ENCODE results near the gene TEX19.

Gene TEX19

DNA sequence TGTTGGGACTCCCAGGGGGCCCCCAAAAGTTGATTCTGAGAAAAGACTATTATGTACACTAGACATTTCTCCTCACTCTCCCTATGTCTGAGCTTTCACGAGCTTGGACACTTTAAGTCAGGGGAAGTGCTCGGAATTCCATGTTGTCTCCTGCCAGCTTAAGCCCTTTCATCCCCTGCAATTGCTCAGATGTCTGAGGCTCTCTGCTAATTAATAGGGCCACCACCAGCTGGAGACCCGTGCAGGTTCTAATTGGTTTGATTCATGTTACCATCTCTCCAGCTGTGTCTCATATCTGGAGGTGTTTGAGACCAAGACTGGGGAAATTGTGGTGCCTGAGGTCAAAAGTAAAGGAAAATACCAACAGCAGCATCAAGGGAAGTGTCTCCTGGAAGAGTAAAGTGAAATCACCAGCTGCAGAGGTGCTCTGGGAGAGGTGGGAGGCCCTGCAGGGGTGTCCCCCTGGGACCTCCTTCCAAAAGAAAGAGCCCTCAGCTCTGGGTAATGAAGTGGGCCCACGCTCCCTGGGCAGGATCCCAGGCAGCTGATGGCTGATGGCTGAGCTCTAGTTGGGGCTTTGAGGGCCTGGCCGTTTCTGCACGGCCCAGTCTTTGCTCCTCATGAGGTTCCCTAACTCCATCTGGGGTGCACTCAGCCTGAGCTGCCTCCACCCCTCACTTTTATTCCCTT is 6.7 kb downstream of the TEX19 start:
- TF ChIP-seq, protein P1, sequence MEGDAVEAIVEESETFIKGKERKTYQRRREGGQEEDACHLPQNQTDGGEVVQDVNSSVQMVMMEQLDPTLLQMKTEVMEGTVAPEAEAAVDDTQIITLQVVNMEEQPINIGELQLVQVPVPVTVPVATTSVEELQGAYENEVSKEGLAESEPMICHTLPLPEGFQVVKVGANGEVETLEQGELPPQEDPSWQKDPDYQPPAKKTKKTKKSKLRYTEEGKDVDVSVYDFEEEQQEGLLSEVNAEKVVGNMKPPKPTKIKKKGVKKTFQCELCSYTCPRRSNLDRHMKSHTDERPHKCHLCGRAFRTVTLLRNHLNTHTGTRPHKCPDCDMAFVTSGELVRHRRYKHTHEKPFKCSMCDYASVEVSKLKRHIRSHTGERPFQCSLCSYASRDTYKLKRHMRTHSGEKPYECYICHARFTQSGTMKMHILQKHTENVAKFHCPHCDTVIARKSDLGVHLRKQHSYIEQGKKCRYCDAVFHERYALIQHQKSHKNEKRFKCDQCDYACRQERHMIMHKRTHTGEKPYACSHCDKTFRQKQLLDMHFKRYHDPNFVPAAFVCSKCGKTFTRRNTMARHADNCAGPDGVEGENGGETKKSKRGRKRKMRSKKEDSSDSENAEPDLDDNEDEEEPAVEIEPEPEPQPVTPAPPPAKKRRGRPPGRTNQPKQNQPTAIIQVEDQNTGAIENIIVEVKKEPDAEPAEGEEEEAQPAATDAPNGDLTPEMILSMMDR (IDR thresholded peaks at IDR 0.05) = no peak
- Histone ChIP-seq H3K4me3 (no peak overlapping the region), H3K27ac (no peak overlapping the region)
- no peak for DNase-seq (ENCODE audit: low spot score)

DNA sequence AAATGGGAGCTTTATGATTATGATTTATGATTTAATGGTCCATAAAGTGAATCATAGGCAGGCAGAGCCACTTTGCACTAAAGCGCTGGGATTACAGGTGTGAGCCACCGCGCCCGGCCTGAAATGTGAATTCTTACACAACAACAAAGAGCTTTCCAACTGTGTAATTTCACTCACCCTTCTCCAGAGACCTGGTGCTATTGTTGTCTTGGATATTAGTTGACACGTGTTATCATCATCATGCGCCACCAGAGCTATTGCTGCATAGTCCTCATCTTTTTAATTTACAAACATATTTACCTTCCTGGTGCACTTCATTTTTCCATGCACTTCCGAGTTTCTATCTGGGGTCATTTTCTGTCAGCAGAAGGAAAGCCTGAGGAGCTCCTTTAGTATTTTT is 7.7 kb downstream of the TEX19 start:
- DNase-seq (ENCODE audit: low spot score) = no peak

DNA sequence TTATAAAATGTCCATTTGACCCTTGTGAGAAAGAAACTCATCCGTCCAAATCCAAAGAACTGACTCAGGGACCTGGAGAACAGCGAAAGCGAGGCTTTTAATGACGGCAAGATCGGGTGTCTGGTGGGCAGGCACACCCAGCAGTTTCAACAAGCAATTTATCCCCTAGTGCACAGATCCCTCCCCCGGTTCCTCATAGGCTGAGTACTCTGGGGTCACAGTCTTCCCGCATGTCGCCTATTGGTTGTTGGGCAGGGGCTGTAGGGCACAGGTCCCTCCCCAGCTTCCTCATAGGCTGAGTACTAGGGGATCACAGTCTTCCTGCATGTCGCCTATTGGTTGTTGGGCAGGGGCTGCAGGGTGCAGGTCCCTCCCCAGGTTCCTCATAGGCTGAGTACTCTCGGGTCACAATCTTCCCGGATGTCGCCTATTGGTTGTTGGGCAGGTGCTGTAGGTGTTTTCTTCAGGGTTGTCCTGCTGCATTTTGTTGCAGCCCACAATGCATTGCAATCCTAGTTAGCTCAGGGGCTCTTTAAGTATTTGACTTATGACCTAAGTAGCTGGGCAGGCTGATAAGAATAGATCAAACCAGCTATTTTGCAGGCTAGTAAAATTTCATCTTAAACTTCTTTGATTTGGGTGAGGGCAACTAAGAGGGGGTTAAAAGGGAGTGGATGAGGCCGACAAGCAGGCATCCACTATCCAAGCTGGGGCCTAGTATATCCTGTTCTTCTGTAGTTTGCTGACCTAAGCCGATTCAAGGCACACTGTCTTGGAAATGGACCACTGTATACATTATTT is 8.9 kb downstream of the TEX19 start:
- Histone ChIP-seq H3K27ac (no peak overlapping the region), H3K4me3 (no peak overlapping the region)
- TF ChIP-seq, protein P1 (IDR thresholded peaks at IDR 0.05) = no peak
- no peak for DNase-seq (ENCODE audit: low spot score)

More for the DNA sequence above, 7.7 kb downstream of the TEX19 start:
- H3K27ac ChIP-seq = no peak overlapping the region
- no peak overlapping the region for H3K4me3 ChIP-seq
- TF ChIP-seq, protein P1 (IDR thresholded peaks at IDR 0.05) = no peak

DNA sequence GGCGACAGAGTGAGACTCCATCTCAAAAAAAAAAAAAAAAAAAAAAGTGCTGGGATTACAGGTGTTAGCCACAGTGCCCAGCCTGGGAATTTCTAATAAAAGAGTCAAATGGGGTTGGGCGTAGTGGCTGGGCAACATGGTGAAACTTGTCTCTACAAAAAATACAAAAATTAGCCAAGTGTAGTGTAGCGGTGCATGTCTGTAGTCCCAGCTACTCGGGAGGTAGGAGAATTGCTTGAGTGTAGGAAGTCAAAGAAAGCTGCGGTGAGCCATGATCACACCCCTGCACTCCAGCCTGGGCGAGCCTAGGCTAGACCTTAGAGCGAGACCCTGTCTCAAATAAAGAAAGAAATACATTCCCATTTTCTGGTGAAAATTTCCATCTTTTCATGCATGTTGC is 10.2 kb downstream of the TEX19 start:
- Histone ChIP-seq H3K4me3 (no peak overlapping the region), H3K27ac (no peak overlapping the region)
- no peak for DNase-seq (ENCODE audit: low spot score)
- TF ChIP-seq, protein P1 (IDR thresholded peaks at IDR 0.05) = no peak

DNA sequence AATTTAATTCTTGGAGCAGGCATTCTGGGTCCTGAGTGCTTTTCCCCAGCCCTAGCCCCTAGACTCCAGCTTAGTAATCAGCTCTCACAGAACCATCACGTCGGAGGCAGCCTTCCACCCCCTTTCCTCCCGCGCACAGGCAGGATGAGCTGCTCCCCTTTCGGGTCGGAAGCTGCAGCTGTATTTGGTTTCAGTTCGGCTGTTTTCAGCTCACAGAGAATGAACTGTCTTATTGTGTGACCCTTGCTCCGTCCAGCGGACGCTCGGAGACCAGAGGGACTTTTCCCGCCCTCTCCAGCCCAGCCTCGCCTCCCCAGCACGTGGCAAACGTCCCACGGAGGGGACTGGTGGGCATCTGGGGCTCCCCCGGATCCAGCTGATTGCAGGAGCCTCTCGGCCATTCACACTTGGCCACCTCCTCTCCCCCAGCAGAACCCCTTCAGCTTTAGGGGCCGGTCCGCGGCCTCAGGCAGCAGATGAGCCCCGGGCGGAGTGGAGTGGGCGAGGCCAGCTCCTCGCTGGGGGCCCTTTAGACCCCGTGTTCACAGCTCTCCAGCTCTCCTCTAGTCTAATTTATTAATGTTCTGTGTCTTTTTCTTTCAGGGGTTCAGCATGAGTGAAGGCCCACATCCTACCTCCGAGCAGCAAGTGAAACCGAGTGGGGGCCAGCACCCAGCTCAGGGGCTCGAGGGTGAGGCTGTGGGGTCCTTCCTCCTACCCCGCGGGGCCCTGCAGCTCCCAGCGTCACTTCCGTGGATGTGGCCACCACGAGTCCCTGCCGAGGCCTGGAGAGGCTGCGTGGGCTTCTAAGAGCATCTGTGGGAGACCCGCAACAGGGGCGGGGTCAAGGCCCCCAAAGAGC is 11.7 kb downstream of the TEX19 start:
- Histone ChIP-seq H3K4me3 (peak overlapping the region; percentile 64), H3K27ac (no peak overlapping the region)
- TF ChIP-seq, protein P1 (IDR thresholded peaks at IDR 0.05) = no peak
- no peak for DNase-seq (ENCODE audit: low spot score)

DNA sequence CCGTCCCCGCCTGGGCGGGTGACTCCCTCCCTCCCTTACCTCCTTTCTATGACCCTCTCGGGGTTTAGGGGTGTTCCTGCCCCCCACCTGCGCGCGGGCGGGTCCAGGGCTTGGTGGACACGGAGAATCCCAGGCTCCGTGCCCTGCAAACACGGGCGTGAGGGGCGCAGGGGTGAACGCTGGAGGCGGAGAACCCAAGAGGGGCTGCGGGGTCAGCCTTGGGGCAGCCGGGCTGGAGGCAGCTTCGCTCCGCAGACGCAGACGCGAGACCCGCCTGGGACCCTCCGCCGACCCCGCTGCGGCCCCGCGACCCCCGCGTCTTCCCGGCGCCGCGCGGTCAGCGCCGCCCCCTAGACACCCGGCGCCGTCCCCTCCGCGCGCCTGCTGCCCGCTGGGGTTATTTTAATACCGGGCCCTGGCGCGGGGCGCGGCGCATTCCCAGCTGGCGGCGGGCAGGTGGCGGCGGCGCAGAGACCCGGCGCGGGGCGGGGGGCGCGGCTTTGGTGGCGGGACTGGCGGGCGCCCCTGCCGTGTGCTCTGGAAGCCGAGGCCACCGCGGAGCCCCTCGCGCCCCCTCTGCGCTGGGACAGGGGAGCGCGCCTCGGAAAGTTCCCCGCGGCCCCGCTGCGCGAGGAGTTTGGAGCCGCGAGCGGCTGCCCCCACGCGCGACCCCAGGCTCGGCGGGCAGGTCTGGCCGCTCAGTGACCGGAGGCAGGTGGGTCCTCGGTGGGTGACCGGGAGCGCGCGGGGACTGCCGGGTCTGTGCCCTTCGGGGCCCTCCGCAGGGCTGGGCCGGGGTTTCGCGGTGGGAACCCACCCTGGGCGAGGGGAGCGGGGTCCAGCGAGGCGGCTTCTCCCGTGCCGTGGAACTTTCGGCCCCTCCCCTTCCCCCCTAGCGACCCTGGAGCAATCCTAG is 12.5 kb downstream of the TEX19 start, which contains the start of gene UTS2R:
Gene UTS2R, plus strand, starts transcription at position 433 of the 916 bp plus-strand sequence. CDS start 2,560 bp downstream, outside the sequence.
- no peak within 1 kb of the TSS for H3K27ac ChIP-seq
- no peak for DNase-seq (ENCODE audit: low spot score)
- peak within 1 kb of the TSS; percentile 64 for H3K4me3 ChIP-seq
- TF ChIP-seq, protein P1 (IDR thresholded peaks at IDR 0.05) = no peak
